HepG2 (cell line): Measurements from ENCODE around the gene DYSF. TPM values are rescaled to one million over a fixed set of nuclear protein-coding genes. Genes with fewer than 3 reads are reported as not detected.

Experiments used
- ELF4 ChIP-seq: sonication (generic); formaldehyde crosslinking; IDR thresholded peaks from 2 replicates; pipeline ENCODE4 v1.5.0; 2020; ENCODE audit warnings: missing genetic modification reagents, mild to moderate bottlenecking, moderate library complexity, borderline replicate concordance
- HDAC1 ChIP-seq: sonication (generic); formaldehyde crosslinking; IDR thresholded peaks from 2 replicates; pipeline ENCODE4 v1.5.1; 2020; ENCODE audit warnings: mild to moderate bottlenecking, missing genetic modification reagents
- KLF12 ChIP-seq: sonication (generic); formaldehyde crosslinking; IDR thresholded peaks from 2 replicates; pipeline ENCODE4 v1.4.0; 2020; ENCODE audit warnings: missing genetic modification reagents, borderline replicate concordance
- NR2C2 ChIP-seq: sonication (generic); formaldehyde crosslinking; IDR thresholded peaks from 2 replicates; pipeline ENCODE4 v1.4.0; 2020; ENCODE audit warnings: missing genetic modification reagents, mild to moderate bottlenecking, moderate library complexity, borderline replicate concordance
- RARA ChIP-seq: IDR thresholded peaks from 2 replicates; pipeline ENCODE4 v1.6.1; 2016; ENCODE audit warnings: missing genetic modification reagents, missing compliant biosample characterization
- SMARCE1 ChIP-seq: fragments of 450-650 bp; IDR thresholded peaks from 2 replicates; pipeline ENCODE4 v1.6.1; 2017; ENCODE audit warnings: borderline replicate concordance
- SYNCRIP ChIP-seq: fragments of 200-400 bp; formaldehyde crosslinking; IDR thresholded peaks from 2 replicates; pipeline ENCODE4 v1.6.1; 2018; ENCODE audit warnings: mild to moderate bottlenecking, low read depth, low read length; ENCODE audit not compliant: insufficient read depth
- XRCC5 ChIP-seq: fragments of 200-400 bp; formaldehyde crosslinking; optimal IDR thresholded peaks from 2 replicates; pipeline ENCODE3; 2017; ENCODE audit warnings: mild to moderate bottlenecking, low read length
- ZFX ChIP-seq: sonication (generic); formaldehyde crosslinking; IDR thresholded peaks from 2 replicates; pipeline ENCODE4 v1.4.0; 2020; ENCODE audit warnings: mild to moderate bottlenecking, low read depth, missing genetic modification reagents, moderate library complexity
- ZNF292 ChIP-seq: sonication (generic); formaldehyde crosslinking; IDR thresholded peaks from 2 replicates; pipeline ENCODE4 v1.8.1; 2022; ENCODE audit warnings: mild to moderate bottlenecking, low read depth, missing genetic modification reagents, borderline replicate concordance
- ZNF30 ChIP-seq: sonication (generic); formaldehyde crosslinking; IDR thresholded peaks from 2 replicates; pipeline ENCODE4 v1.5.0; 2020; ENCODE audit warnings: mild to moderate bottlenecking, missing genetic modification reagents
- ZNF543 ChIP-seq: sonication (generic); formaldehyde crosslinking; IDR thresholded peaks from 2 replicates; pipeline ENCODE4 v1.4.0; 2020; ENCODE audit warnings: mild to moderate bottlenecking, missing genetic modification reagents
- ZNF605 ChIP-seq: sonication (generic); formaldehyde crosslinking; IDR thresholded peaks from 2 replicates; pipeline ENCODE4 v1.8.0; 2022; ENCODE audit warnings: mild to moderate bottlenecking, missing genetic modification reagents
- ZNF660 ChIP-seq: sonication (generic); formaldehyde crosslinking; IDR thresholded peaks from 2 replicates; pipeline ENCODE4 v1.5.1; 2020; ENCODE audit warnings: mild to moderate bottlenecking, low read depth, missing genetic modification reagents, borderline replicate concordance
- ZNF709 ChIP-seq: sonication (generic); formaldehyde crosslinking; IDR thresholded peaks from 2 replicates; pipeline ENCODE4 v1.5.0; 2020; ENCODE audit warnings: mild to moderate bottlenecking, missing genetic modification reagents
- polyA plus RNA-seq, 8 experiments: library from polyadenylated mRNA; depleted of rRNA in 3 of 8; stranded (reverse) in 7 of 8; unstranded in 1 of 8; fragments of >200 nt; fragmentation: Illumina TruSeq in 4 of 8; extraction: Trizol in 4 of 8; gene quantifications; 2 replicates each; pipeline versions ENCODE4 v1.2.1 to v1.2.3, GENCODE V29; 2011 to 2016; ENCODE audit warnings: low read depth in 4 of 8, missing spikeins in 1 of 8, mixed read lengths in 1 of 8; ENCODE audit not compliant: insufficient read depth in 1 of 8
- total RNA-seq, 5 experiments: library from RNA; depleted of rRNA; stranded (reverse); fragments of >200 nt; fragmentation: Illumina TruSeq; extraction: Trizol; gene quantifications; 2 replicates each; pipeline ENCODE4 v1.2.3, GENCODE V29; 2016; ENCODE audit warnings: low read depth in 1 of 5
- TF ChIP-seq, protein P1 (sequence below): sonication (generic); formaldehyde crosslinking; IDR thresholded peaks from 2 replicates; pipeline ENCODE4 v1.4.0; 2020; ENCODE audit warnings: missing genetic modification reagents
- TF ChIP-seq, protein P2 (sequence below): IDR thresholded peaks from 2 replicates; pipeline ENCODE4 v1.4.0; 2020; ENCODE audit warnings: mild to moderate bottlenecking, missing genetic modification reagents
- TF ChIP-seq, protein P3 (sequence below): sonication (generic); formaldehyde crosslinking; IDR thresholded peaks from 2 replicates; pipeline ENCODE4 v1.4.0; 2020; ENCODE audit warnings: missing genetic modification reagents
- TF ChIP-seq, protein P4 (sequence below): sonication (generic); formaldehyde crosslinking; IDR thresholded peaks from 2 replicates; pipeline ENCODE4 v1.5.1; 2020; ENCODE audit warnings: missing genetic modification reagents, mild to moderate bottlenecking, borderline replicate concordance

Gene DYSF
- total and polyA plus RNA-seq, 2 of the 13 experiments (the other 11 are each of a cell fraction or from before 2014, with no cell fraction given), result 0.15 to 2.4 TPM

DNA sequence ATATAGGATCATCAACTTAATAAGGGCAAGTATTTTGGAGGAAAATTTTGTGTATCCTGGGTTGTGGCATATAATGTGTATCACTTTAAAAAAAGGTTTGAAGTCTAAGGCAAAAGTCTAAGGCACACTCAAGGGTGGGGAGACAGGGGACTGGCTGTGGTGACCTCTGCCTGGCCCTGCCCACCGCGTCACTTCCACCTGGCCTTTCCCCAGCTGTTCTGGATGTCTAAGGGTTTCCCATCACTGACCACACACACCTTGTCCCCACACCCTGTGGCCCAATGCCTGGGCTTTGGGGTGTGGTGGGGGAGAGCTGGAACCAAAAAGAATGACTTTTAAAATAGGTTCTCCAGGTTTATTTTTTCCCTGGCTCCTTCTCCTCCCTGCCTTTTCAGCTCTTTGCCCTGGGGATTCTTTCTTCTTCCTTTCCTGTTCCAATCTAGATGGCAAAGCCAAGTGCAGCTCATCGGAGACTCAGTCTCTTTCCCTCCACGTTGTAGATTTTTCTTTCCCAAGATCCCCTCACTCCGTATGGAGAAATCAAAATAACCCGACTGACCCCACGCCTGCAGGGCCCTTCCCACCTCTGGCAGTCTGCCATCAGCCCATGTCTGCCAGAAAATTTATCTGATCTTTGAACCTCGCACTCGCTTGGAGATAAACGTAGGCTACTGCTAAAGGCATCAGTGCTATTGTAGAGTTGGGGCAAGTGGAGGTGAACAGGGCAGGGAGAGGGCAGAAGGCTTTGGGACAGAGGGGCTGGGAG lies 257.2 kb downstream of the DYSF start (continued):
- TF ChIP-seq HDAC1 (0 out of 2 replicates have a peak, but pooled peaks have one; percentile 28), SYNCRIP (no peak), NR2C2 (CRISPR knock-in tag) (peak; percentile 54; the same call in 1 of the 2 replicates), ZNF660 (CRISPR knock-in tag) (no peak), ZNF292 (CRISPR knock-in tag) (no peak), ZNF543 (CRISPR knock-in tag) (peak; percentile 69; the same call in 1 of the 2 replicates), ZFX (CRISPR knock-in tag) (peak; percentile 31; the same call in 1 of the 2 replicates), KLF12 (no peak), XRCC5 (peak; percentile 88), SMARCE1 (no peak), ELF4 (CRISPR knock-in tag) (no peak), RARA (CRISPR knock-in tag) (peak; percentile 78), ZNF30 (CRISPR knock-in tag) (no peak), ZNF709 (no peak), ZNF605 (CRISPR knock-in tag) (no peak)
- TF ChIP-seq, protein P1, sequence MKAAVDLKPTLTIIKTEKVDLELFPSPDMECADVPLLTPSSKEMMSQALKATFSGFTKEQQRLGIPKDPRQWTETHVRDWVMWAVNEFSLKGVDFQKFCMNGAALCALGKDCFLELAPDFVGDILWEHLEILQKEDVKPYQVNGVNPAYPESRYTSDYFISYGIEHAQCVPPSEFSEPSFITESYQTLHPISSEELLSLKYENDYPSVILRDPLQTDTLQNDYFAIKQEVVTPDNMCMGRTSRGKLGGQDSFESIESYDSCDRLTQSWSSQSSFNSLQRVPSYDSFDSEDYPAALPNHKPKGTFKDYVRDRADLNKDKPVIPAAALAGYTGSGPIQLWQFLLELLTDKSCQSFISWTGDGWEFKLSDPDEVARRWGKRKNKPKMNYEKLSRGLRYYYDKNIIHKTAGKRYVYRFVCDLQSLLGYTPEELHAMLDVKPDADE (CRISPR knock-in tag), result no peak
- TF ChIP-seq, protein P2, sequence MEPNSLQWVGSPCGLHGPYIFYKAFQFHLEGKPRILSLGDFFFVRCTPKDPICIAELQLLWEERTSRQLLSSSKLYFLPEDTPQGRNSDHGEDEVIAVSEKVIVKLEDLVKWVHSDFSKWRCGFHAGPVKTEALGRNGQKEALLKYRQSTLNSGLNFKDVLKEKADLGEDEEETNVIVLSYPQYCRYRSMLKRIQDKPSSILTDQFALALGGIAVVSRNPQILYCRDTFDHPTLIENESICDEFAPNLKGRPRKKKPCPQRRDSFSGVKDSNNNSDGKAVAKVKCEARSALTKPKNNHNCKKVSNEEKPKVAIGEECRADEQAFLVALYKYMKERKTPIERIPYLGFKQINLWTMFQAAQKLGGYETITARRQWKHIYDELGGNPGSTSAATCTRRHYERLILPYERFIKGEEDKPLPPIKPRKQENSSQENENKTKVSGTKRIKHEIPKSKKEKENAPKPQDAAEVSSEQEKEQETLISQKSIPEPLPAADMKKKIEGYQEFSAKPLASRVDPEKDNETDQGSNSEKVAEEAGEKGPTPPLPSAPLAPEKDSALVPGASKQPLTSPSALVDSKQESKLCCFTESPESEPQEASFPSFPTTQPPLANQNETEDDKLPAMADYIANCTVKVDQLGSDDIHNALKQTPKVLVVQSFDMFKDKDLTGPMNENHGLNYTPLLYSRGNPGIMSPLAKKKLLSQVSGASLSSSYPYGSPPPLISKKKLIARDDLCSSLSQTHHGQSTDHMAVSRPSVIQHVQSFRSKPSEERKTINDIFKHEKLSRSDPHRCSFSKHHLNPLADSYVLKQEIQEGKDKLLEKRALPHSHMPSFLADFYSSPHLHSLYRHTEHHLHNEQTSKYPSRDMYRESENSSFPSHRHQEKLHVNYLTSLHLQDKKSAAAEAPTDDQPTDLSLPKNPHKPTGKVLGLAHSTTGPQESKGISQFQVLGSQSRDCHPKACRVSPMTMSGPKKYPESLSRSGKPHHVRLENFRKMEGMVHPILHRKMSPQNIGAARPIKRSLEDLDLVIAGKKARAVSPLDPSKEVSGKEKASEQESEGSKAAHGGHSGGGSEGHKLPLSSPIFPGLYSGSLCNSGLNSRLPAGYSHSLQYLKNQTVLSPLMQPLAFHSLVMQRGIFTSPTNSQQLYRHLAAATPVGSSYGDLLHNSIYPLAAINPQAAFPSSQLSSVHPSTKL (CRISPR knock-in tag), result peak; percentile 73
- TF ChIP-seq, protein P3, sequence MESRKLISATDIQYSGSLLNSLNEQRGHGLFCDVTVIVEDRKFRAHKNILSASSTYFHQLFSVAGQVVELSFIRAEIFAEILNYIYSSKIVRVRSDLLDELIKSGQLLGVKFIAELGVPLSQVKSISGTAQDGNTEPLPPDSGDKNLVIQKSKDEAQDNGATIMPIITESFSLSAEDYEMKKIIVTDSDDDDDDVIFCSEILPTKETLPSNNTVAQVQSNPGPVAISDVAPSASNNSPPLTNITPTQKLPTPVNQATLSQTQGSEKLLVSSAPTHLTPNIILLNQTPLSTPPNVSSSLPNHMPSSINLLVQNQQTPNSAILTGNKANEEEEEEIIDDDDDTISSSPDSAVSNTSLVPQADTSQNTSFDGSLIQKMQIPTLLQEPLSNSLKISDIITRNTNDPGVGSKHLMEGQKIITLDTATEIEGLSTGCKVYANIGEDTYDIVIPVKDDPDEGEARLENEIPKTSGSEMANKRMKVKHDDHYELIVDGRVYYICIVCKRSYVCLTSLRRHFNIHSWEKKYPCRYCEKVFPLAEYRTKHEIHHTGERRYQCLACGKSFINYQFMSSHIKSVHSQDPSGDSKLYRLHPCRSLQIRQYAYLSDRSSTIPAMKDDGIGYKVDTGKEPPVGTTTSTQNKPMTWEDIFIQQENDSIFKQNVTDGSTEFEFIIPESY (CRISPR knock-in tag), result no peak
- TF ChIP-seq, protein P4, sequence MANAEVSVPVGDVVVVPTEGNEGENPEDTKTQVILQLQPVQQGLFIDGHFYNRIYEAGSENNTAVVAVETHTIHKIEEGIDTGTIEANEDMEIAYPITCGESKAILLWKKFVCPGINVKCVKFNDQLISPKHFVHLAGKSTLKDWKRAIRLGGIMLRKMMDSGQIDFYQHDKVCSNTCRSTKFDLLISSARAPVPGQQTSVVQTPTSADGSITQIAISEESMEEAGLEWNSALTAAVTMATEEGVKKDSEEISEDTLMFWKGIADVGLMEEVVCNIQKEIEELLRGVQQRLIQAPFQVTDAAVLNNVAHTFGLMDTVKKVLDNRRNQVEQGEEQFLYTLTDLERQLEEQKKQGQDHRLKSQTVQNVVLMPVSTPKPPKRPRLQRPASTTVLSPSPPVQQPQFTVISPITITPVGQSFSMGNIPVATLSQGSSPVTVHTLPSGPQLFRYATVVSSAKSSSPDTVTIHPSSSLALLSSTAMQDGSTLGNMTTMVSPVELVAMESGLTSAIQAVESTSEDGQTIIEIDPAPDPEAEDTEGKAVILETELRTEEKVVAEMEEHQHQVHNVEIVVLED, result peak; percentile 25; the same call in 1 of the 2 replicates
